GM19463 (cell line): ENCODE results near the gene TBPL2.
A peak's percentile ranks its signal among the peaks of the same experiment; 100 is the strongest.
"Not testable (repeated sequence)": the region's sequence is repeated elsewhere in the genome, so short reads cannot be mapped to it uniquely, and the experiment has no call there.

Experiments
- ATAC-seq: cut with Tn5 transposase; IDR thresholded peaks from one replicate; pipeline ENCODE4 v1.9.1; 2021; ENCODE audit warnings: mild to moderate bottlenecking, moderate library complexity; ENCODE audit not compliant: unreplicated experiment

TBPL2 gene

DNA sequence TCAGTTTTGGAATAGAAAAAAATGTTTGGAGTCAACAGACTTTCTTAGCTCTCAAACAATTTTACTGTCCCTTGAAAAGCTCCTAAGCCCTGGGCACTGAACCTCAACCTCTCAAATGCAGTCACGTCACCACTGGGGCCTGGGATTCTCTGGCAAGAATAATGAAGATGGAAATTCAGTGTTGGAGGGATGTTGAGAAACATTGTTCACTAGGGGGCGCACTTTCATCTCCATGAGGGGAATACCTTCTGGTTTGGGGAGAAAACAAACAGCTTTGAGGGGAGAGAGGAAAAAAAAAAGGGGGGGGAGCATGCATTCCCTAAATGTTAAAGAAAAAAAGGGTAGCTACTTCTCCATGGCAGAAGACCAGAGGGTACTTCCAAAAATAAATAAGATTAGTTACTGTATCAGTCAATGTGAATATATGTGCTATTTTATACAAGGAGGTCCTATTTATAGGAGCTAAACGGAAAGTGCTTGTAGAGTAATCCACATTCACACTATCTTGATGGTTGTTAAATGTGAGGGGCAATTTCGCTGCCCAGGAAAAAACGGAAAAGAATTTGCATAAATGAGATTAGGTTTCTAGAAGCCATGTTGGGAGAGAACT is 5.8 kb upstream of the TBPL2 start:
- ATAC-seq = no peak

DNA sequence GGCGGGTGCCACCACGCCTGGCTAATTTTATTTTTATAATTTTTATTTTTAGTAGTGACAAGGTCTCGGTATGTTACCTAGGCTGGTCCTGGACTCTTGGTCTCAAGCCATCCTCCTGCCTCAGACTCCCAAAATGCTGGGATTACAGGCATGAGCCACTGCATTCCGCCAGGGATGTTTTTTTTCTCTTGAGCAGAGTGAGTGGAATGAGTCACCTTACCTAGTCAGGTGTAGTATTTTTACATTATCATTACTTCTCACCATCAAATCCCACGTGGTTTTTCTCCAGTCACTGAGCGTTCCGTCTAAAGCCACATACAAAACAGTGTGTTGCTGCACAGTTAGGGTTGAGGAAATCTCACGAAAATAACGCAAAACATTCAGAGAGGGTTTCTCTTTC is 870 bp upstream of the TBPL2 start:
- no peak for ATAC-seq

DNA sequence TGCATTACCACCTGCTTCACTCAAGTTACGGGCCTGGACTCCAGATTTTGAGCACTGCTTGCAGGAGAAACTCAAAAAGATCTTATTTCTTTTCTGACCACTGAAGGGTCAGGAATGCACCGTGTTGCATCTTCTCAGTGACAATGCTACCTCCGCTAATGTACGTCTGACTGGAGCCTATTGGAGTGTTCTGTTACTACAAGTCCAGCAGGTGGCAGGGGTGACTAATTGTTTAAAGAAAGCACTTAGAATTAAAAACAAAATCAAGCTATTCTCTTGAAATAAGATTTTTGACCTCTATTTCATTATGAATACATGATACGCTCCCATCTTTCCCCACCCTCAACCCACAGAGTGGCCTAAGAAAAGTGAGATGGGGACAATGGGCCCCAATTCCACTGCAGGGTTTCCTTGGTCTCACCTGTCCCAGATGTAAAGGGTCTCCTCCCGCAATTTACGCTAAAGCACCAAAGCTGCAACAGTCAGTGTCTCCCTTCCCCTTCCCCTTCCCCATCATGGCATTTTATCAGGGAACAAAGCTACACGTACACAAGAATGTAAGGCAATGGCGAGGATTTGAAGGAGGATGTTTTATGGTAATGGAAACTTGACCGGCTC is 2.2 kb downstream of the TBPL2 start:
- no peak for ATAC-seq

GRCh38 chr14:55436931-55437330 is 3.5 kb downstream of the TBPL2 start:
- ATAC-seq = no peak

- ATAC-seq = no peak
Measured at GRCh38 chr14:55436519-55436918, 3.9 kb downstream of the TBPL2 start.

DNA sequence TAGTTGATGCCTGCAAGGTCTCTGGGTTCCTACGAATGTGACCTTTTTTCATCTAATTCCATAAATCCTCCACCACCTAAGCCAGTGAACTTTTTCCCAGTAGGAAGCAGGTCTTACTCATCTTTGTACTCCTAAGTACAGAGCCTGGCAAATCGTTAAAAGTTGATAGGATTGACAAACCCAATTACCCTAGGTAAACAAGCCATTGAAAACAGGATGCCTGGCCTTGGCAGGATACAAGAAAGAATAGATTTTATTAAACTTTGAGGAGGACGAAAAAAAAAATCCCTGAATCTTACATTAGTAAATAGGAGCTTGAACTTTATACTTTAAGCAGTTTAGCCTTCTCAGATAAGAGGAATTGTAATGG is 5.6 kb downstream of the TBPL2 start:
- no peak for ATAC-seq

DNA sequence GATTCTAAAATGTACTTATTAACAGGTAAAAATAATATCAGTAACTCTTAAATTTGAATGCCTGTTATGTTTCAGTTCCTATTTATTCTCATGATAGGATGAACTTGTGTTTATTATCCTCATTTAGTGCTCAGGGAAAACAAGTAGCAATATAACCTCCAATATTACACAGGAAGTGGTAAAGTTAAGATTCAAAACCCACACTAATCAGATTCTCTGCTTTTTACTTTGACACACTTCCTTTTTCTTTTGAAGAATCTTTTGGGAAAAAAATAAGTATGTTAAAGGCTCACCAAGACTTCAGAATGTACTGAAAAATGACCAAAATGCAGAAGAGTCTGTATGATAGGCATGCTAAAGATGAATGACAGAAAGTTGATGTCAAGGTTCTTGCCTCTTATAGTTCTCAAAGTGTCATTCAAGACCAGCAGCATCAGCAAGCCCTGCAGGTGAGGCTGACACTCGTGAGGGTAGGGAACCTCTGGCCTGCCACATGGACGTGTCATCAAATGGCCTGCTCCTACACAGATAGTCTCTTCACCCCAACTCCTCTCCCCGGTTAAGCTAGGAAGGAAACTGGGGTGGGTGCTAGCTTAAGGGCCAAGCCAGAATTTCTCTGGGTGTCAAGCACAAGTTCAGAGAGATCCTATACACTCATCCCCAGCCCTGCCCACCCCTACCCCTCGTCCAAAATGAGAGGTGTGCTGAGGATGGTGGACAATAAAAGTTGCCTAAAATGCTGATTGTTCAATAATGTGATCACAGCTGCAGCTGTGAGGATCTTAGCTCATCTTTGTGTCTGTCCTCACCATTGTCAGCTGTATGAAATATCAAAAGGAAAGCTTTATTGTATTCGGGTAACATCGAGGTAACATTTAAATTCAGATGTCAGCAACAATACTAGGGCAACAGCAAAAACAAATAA is 6.3 kb downstream of the TBPL2 start:
- ATAC-seq = no peak

DNA sequence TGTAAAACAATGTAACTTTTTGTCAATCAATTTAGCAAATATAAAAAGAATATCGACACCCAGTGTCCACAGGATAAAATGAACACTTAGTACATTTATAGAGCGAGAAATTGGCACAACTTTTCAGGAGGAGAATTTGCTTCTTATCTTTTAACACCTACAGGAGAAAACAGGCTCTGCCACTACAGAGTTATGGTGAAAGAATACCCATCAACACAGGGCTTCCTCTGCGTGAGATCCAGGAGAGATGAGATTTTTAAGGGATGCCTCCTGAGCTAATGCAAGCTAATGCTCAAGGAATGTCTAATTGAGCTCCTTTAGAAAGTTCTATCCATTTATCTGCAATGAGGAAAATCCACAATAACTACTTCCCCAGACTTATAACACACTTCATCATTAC is 7.8 kb downstream of the TBPL2 start:
- no peak for ATAC-seq

DNA sequence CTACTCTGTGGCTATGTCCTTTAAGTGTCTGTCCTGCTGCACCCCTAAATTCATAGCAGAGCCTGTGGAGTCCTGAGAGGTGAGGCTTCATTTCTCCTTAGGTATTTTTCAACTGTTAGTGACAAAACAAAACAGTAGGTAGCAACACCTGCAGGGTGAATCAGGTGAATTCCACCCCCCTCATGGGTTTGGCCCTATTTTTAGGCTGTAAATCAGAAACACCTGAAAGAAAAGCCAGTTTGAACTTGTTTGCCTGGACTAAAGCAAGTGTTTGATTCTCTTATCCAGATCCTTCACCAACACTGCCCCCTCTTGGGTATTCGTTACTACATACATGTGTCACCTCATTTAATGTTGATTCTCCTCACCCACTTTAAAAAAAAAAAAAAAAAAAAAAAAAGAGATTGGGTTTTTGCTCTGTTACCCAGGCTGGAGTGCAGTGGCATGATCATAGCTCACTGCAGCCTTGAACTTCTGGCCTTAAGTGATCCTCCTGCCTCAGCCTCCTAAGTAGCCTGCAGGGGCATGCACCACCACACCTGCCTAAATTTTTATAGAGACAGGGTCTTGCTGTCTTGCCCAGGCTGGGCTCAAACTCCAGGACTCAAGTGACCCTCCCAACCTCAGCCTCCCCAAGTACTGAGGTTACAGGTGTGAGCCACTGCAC is 10.3 kb downstream of the TBPL2 start:
- ATAC-seq = peak; percentile 63

DNA sequence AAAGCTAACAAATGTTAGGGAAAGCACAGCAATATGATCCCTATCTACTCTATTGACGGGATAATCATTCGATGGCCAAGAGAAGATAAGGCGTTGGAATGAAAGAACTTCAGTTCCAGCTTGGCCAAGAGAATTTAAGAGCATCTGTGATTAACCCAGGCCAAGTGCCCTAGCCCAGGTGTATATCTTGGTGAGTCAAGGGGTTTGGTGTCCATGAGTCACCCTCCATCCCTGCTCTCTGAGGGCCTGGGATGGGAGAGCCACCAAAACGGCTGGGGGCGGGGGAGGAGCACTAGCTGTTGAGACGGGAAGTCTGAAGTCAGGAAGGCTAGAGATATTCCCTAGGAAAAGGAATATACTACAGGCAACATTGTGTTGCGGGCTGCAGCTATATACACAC is 13.0 kb downstream of the TBPL2 start:
- no peak for ATAC-seq

DNA sequence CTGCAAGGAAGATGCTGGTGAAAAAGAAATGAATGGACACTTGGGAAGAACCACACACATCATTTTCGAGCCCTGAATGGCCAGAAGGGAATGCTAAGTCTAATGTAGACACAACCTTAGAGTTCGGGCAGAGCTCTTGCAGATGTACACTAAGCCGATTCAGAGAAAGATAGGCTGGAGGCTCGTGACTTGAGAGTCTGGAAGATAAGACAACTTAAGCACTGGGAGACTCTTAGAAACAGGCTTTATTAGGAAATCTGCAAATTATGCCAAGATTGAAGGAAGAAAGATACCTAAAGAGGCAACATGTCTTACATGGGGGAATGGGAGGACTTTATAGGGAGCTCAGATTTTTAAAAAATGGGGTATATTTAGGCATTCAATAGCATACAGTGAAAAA is 13.5 kb downstream of the TBPL2 start:
- ATAC-seq = no peak

DNA sequence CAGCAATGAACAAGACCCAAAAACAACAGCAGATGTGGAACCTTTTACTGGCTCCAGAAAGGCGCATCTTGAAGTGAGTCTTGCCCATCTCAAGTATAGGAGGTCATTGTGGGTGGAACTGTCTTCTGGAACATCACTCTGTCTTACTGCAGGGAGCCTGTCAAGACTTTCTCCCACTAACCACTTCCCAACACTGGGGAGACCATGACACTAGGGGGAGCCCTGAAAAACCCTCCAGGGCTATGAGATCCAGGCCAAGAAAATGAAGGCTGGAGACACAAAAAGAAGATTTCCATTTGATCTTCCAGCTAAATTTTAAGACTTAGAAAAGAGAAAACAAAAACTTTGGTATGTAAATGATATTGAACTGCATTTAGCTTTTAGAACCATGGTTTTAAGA is 15.3 kb downstream of the TBPL2 start:
- no peak for ATAC-seq

GRCh38 chr14:55423969-55424368 is 16.4 kb downstream of the TBPL2 start:
- no peak for ATAC-seq

- not testable (repeated sequence) for ATAC-seq
Measured at GRCh38 chr14:55422338-55422737, 18.1 kb downstream of the TBPL2 start.

GRCh38 chr14:55419663-55420062 is 20.8 kb downstream of the TBPL2 start:
- ATAC-seq = no peak

GRCh38 chr14:55418411-55418810 is 22.0 kb downstream of the TBPL2 start:
- ATAC-seq = no peak

DNA sequence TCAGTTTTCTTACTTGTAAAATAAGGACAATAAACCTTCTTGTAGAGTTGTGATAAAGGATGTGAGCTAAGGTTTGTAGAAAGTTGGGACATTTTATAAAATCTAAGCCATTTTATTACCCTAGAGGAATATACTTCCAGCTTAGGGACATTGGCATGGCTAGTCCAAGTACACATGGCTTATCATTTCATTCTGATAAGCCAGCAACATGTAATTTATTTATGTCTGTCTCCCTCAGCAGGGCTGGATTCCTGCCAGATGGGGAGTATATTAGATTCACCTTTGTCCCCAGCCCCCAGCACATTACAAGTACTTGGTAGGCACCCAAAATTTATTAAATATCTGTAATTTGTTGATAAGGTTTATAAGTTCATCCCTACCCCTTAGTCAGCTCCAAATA is 22.5 kb downstream of the TBPL2 start:
- no peak for ATAC-seq

- ATAC-seq = no peak
Measured at GRCh38 chr14:55416866-55417265, 23.6 kb downstream of the TBPL2 start.

GRCh38 chr14:55414551-55414950 is 25.9 kb downstream of the TBPL2 start:
- no peak for ATAC-seq

DNA sequence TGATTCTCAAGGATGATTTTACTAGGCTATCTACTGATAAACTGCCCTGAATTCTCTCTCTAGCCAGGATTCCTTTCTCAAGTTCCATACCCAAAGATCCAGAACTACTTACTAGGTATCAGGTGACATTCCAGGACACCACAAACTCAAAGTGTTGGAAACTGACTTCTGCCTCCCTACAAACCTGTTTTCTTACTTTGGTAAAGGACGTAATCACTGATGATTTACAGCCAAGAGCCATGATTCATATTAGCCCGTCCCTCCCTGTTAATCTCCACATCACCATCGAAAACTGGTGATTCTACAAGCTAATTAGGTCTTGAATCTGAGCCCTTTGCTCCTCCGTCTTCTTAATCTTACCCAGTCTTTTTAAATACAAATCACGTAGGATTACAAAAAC is 27.7 kb downstream of the TBPL2 start:
- ATAC-seq = no peak
